Measurements from ENCODE around the gene MTAP. TPM values are rescaled to one million over a fixed set of nuclear protein-coding genes. Genes with fewer than 3 reads are reported as not detected.
"Not testable (repeated sequence)": the region's sequence is repeated elsewhere in the genome, so short reads cannot be mapped to it uniquely, and the experiment has no call there.

Gene MTAP
- total RNA-seq, 1 donor from 2014 or later, result 90.0 TPM

- H3K27ac Mint-ChIP-seq, result no peak overlapping the region
- peaks cover 5% of the 10 kb centered on the region for H3K9me3 Mint-ChIP-seq
- peaks cover 2% of the 10 kb centered on the region for H3K36me3 Mint-ChIP-seq
- no peak overlapping the region for H3K4me3 Mint-ChIP-seq
- peaks cover 4% of the 10 kb centered on the region for H3K27me3 Mint-ChIP-seq (ENCODE audit: low read depth)
- no peak for DNase-seq (ENCODE audit: low spot score in 2 of 2, unreplicated experiment in 2 of 2)
- TF ChIP-seq CTCF (IDR thresholded peaks at IDR 0.05; ENCODE audit: unreplicated experiment), result no peak
- H3K4me1 Mint-ChIP-seq, result no peaks in the 10 kb centered on the region
Measured at GRCh38 chr9:21941337-21941995, 139.0 kb downstream of the MTAP start.

- Mint-ChIP-seq H3K27ac (no peak overlapping the region), H3K4me1 (no peaks in the 10 kb centered on the region), H3K4me3 (no peak overlapping the region), H3K27me3 (ENCODE audit: low read depth) (peaks cover 4% of the 10 kb centered on the region), H3K9me3 (peaks cover 21% of the 10 kb centered on the region), H3K36me3 (peaks cover 2% of the 10 kb centered on the region)
- no peak for TF ChIP-seq CTCF (IDR thresholded peaks at IDR 0.05; ENCODE audit: unreplicated experiment)
- DNase-seq (ENCODE audit: low spot score in 2 of 2, unreplicated experiment in 2 of 2), result no peak
Measured at GRCh38 chr9:21943464-21943863, 141.0 kb downstream of the MTAP start.

GRCh38 chr9:21945606-21946005 lies 143.2 kb downstream of the MTAP start:
- Mint-ChIP-seq H3K4me1 (no peaks in the 10 kb centered on the region), H3K36me3 (peaks cover 2% of the 10 kb centered on the region), H3K9me3 (peaks cover 21% of the 10 kb centered on the region), H3K27me3 (ENCODE audit: low read depth) (peaks cover 4% of the 10 kb centered on the region), H3K4me3 (no peak overlapping the region), H3K27ac (no peak overlapping the region)
- TF ChIP-seq CTCF (IDR thresholded peaks at IDR 0.05; ENCODE audit: unreplicated experiment), result no peak
- no peak for DNase-seq (ENCODE audit: low spot score in 2 of 2, unreplicated experiment in 2 of 2)

- no peak for DNase-seq (ENCODE audit: low spot score in 2 of 2, unreplicated experiment in 2 of 2)
Measured at GRCh38 chr9:21958833-21959232, 156.4 kb downstream of the MTAP start.

GRCh38 chr9:21959268-21959667 lies 156.8 kb downstream of the MTAP start:
- not testable (repeated sequence) for H3K4me3 Mint-ChIP-seq; H3K36me3 Mint-ChIP-seq; DNase-seq (ENCODE audit: low spot score in 2 of 2, unreplicated experiment in 2 of 2); H3K4me1 Mint-ChIP-seq; H3K27ac Mint-ChIP-seq
- Mint-ChIP-seq H3K9me3 (peaks cover 17% of the 10 kb centered on the region), H3K27me3 (ENCODE audit: low read depth) (peaks cover 28% of the 10 kb centered on the region)

More at GRCh38 chr9:21958833-21959232, 156.4 kb downstream of the MTAP start:
- Mint-ChIP-seq H3K4me1 (no peaks in the 10 kb centered on the region), H3K36me3 (peaks cover 5% of the 10 kb centered on the region), H3K9me3 (peaks cover 16% of the 10 kb centered on the region), H3K27me3 (ENCODE audit: low read depth) (peaks cover 24% of the 10 kb centered on the region), H3K27ac (no peak overlapping the region), H3K4me3 (no peak overlapping the region)
- no peak for TF ChIP-seq CTCF (IDR thresholded peaks at IDR 0.05; ENCODE audit: unreplicated experiment)

- Mint-ChIP-seq H3K9me3 (peaks cover 17% of the 10 kb centered on the region), H3K36me3 (peaks cover 5% of the 10 kb centered on the region), H3K27ac (no peak overlapping the region), H3K27me3 (ENCODE audit: low read depth) (peaks cover 48% of the 10 kb centered on the region), H3K4me1 (peaks cover 9% of the 10 kb centered on the region), H3K4me3 (no peak overlapping the region)
- DNase-seq (ENCODE audit: low spot score in 2 of 2, unreplicated experiment in 2 of 2), result no peak
- no peak for TF ChIP-seq CTCF (IDR thresholded peaks at IDR 0.05; ENCODE audit: unreplicated experiment)
Measured at GRCh38 chr9:21961569-21961968, 159.1 kb downstream of the MTAP start.

Data from mesothelial cell of epicardium (in vitro differentiated cells).